ENCODE data around the gene TAX1BP1.

DNA sequence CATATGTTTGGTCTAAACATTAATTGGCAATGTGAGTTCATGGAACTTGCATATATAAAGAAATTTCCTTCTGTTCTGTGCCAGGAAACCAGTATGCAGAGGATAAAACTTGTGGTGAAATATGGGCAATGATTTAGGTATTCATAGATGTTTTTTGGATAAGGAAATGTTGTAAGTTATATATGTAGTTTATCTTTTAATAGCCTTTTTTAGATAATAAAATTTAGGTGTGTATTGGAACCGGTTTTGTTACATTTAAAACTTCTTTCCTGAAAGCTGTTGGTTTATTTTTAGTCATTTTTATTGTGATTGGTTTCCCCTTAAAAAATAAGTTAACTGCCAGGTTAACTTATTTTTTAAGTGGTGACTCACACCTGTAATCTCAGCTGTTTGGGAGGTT lies 22.1 kb downstream of the TAX1BP1 start:
- TF ChIP-seq, protein P1, sequence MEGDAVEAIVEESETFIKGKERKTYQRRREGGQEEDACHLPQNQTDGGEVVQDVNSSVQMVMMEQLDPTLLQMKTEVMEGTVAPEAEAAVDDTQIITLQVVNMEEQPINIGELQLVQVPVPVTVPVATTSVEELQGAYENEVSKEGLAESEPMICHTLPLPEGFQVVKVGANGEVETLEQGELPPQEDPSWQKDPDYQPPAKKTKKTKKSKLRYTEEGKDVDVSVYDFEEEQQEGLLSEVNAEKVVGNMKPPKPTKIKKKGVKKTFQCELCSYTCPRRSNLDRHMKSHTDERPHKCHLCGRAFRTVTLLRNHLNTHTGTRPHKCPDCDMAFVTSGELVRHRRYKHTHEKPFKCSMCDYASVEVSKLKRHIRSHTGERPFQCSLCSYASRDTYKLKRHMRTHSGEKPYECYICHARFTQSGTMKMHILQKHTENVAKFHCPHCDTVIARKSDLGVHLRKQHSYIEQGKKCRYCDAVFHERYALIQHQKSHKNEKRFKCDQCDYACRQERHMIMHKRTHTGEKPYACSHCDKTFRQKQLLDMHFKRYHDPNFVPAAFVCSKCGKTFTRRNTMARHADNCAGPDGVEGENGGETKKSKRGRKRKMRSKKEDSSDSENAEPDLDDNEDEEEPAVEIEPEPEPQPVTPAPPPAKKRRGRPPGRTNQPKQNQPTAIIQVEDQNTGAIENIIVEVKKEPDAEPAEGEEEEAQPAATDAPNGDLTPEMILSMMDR (conservative IDR thresholded peaks at IDR 0.05 in 1 of 2, IDR thresholded peaks at IDR 0.05 in 1 of 2; ENCODE audit: extremely low read depth in 1 of 2, insufficient read depth in 1 of 2, low read depth in 1 of 2, low read length in 2 of 2): no peak
- no peak for TF ChIP-seq EZH2 (IDR thresholded peaks at IDR 0.05; ENCODE audit: borderline replicate concordance, low read length)
